ENCODE results near the gene XPO4.
A peak's percentile ranks its signal among the peaks of the same experiment; 100 is the strongest.
"Not testable (repeated sequence)": the region's sequence is repeated elsewhere in the genome, so short reads cannot be mapped to it uniquely, and the experiment has no call there.

Gene XPO4

DNA sequence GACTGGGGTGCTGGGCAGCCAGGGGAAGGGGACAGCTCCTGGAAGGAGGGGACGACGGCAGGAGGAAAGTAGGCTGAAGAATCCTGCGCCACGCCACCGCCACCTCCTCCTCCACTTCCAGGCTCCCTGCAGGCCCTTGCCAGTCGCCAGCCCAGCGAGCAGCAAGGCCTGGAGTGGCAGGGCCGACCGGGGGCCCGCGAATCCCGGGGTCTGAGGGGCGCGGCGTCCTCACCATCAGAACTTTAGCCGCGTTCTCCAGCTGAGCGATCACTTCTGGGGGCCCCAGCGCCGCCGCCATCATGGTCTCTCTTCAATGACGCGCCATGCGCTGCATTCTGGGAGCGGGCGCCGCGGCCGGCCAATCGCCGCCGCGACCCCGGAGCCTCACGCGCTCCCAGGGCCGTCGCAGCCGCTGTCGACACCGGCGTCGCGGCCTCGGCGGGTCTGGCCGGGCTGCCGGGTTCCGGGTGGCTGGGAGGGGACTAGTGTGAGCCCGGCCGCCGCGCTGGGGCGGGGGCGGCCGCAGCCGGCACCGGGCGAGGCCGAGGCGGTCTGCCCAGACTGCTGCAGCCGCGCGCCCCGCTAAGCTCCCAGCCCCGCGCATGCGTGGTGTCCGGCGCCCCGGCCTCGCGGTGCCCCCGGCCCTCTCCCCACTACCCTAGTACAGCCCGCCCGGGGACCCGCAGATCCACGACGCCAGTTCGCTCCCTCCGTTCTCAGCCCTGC lies at the start of gene XPO4:
TSS of gene XPO4 (minus strand) at position 309 of the 726 bp plus-strand sequence. CDS start at position 301, 8 bp downstream.
- peak; percentile 74 for DNase-seq (ENCODE audit: low read depth)

DNA sequence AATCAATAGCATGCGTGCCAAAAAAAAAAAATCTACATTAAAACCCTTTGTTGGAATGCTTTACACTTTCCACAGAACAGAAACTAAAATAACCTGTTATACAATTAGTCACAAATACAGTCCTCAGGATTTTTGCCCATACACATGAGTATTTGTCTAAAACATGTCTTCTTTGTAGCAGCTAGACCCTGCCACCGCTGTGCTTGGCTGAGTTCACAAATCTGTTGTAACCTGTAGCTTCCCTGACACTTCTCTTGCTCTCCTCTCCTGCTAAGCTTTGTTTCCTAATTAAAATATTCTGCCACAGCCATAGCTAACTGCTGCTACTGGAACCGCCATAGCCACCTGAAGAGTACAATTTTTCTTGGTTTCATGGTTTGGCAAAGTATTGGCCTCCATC lies 45.5 kb upstream of the XPO4 start:
- DNase-seq (ENCODE audit: low read depth): not testable (repeated sequence)

DNA sequence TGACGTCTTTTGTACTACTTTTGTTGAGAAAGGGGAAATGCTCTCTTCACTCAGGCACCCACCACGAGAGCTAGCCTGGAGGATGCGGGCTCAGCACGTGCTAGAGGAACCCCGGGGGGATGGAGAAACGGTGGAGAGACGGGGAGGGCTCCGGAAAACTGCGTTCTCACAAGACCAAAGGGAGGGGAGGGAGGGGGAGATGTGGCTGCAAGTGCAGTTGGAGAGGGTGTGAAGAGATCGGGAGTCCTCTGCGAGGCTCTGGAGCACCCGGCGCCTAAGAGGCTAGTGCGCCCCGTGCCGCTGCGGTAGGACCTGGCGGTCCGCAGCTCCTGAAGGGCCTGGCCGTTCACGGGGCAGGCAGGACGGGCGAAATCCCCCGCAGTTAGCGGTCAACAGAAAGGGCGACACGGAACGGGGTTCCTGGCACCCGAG lies 43.4 kb upstream of the XPO4 start:
- no peak for DNase-seq (ENCODE audit: low read depth)

DNA sequence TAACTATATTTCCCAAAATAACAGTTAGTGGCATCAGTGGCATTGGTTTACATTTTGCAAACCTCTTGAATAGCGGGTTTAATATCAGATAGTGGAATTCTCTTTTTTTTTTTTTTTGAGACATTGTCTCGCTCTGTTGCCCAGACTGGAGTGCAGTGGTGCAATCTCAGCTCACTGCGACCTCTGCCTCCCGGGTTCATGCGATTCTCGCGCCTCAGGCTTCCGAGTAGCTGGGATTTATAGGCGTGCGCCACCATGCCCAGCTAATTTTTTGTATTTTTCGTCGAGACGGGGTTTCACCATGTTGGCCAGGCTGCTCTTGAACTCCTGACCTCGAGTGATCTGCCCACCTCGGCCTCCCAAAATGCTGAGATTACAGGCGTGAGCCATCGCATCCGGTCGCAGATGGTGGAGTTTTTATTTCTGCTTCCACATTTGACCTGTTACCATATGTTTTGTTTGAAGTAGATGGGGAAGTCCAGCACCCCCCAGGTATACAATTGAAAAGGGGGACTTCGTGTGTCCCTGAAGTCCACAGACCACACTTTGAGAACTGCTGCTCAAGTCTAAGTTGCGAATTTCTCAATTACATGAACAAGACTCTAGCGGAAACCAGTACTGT lies 40.5 kb upstream of the XPO4 start:
- no peak for DNase-seq (ENCODE audit: low read depth)

DNA sequence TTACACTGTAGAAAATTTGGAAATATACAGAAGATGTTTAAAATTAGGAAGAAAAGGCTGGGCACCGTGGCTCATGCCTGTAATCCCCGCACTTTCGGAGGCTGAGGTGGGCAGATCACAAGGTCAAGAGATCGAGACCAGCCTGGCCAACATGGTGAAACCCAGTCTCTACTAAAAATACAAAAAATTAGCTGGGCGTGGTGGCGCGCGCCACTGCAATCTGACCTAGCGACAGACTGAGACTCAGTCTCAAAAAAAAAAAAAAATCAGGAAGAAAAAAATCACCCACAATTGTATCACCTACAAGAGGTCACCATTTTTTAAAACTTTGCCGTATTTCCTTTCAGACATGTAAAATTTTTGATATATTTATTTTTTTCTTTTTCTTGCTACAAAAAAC lies 38.0 kb upstream of the XPO4 start:
- not testable (repeated sequence) for DNase-seq (ENCODE audit: low read depth)

DNA sequence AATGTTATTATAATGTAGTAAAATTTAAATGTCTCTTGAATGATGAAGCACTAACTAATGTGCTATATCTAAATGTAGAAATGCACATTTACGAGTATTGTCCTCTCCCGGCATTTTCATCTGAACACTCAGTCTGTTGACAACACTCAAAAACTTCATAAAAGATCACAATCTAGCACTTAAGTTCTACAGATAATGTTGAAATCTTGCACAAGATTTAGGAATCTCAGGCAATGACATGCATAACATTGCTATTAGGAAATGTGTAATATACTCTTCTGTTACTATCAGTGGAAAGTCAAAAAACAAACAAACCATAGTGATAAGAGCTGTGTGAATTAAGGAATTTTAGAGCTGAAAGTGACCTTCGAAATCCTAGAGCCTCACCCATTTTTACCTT lies 37.5 kb upstream of the XPO4 start:
- no peak for DNase-seq (ENCODE audit: low read depth)

DNA sequence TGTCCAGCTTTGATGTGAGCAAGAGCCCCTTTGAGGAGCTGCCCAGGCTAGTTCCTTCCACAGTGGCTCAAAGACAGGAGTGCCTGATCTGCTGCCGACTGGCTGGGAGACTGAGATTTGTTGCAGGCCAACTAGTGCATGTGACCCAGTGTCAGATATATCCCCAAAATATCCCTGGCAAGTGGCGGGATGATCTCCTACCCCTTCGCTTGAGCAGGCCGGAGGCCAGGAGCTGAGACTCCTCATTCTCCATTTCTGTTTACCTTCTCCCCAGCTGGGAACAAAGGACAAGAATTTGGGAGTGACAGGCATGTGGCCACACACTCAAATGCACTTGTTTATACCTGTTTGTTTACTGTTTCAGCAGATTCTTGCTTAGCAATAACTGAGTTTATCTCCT lies 37.1 kb upstream of the XPO4 start:
- DNase-seq (ENCODE audit: low read depth): no peak

DNA sequence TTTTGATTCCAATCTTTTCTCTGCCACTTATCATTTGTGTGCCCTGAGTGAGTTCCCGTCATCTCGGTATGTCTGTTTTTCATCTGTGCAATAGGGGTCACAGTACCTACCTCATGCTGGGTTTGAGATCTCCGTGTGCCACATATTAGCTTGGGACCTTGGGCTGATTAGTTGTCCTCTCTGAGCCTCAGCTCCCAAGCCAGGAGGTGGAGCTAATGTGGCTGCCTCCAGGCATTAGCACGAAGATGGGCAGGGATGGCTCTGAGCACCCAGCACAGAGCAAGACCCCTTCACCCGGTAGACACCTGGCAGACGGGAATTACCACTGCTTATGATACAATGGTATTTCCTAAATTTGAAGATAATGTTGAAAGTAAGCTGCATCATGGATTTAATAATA lies 35.8 kb upstream of the XPO4 start:
- DNase-seq (ENCODE audit: low read depth): no peak

DNA sequence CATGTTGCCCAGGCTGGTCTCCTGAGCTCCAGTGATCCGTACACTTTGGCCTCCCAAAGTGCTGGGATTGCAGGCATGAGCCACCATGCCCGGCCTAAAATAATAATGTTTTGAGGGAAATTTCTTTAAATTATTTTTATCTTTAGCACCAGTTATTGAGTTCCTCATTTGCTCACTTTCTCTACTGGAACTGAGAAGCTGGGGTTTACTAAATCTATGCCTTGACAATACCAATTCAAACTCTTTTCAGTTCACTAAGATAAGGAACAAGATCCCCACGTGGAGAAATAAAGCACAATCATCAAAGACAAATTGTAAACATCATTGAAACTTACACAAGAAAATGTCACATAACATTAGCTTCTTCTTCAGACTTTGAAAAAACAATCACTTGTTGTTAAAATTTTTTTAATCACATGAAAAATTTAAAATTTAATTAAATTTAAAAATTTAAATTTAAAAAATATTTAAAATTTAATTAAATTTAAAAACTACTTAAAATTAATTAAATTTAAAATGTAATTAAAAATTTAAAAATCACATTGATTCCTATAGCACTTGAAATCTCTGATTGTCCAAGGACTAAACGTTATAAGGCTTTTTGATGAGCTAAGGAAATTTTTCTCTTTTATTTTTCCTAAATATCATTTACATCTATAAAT lies 25.2 kb upstream of the XPO4 start:
- no peak for DNase-seq (ENCODE audit: low read depth)

DNA sequence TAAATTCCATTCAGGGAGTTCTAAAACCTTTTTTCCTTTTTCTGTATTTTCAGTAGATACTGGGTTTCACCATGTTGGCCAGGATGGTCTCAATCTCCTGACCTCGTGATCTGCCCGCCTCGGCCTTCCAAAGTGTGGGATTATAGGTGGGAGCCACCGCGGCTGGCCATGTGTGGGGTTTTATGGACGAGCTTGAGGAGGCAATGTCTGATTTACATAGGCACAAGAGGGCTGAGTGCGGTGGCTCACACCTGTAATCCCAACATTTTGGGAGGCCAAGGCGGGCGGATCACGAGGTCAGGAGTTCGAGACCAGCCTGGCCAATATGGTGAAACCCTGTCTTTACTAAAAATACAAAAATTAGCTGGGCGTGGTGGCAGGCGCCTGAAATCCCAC lies 22.8 kb upstream of the XPO4 start:
- DNase-seq (ENCODE audit: low read depth): not testable (repeated sequence)

DNA sequence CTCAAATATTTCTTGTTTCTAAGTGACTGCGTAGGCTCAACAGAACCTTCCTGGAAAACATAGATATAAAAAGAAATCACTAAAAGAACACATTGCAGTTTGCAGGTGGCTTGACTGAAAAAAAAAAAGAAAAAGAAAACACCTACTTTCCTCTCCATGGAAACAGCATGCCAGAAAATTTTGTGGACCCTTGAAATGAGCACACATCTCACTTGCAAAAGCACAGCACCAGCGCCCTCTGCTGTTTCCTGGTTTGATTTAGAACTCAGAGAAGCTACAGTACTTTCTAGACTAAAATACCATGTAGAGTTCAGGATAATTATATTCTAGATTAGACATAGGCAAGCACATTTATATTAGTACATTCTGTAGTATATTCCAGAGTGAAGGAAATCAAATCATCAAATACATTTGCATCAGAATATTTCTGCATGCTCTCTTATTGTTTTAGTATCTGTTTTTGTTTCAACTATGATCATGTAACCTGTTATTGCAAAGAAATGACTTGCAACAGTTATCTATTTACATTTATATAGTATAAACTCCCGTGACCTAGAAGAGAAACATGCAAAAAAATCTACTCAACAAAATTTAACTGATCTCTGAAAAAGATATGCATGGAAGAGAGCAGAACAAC lies 22.3 kb upstream of the XPO4 start:
- DNase-seq (ENCODE audit: low read depth): peak; percentile 63

DNA sequence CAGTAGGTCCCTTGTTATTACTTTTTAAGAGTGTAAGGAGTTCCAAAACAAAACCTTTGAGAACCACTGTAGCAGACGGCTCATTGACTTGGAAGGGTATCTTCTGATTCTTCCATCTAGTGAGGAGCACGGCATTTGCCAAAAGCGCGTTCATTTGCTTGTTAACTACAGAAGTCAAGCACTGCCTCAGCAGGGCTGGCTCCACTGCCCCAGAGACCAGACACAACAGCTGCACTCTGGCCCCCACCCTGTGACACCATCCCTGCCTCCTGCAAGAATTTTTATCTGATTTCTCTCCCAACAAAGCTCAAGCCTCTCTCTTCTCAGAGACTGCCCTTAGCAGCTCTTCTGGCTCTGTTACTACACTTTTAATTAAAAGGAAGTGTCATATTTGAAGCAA lies 20.7 kb upstream of the XPO4 start:
- no peak for DNase-seq (ENCODE audit: low read depth)

DNA sequence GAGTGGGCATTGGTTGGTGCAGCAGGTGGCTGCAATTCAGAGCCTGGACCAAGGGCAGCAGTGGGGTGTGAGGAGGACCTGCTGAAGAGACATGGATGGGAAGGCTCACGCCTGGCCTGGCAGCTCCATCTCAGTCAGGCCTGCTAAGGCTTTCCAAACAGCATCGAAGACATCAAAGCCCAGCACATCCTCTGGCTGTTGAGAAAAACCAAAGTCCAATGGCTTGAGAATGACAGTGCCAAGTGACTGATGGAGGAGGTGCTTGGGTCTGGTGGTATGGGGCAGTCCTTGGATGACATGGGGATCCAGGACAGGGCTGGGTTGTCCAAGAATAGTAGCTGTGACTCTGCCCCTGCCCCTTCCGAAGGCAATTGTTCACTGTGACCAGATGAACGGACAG lies 19.0 kb upstream of the XPO4 start:
- DNase-seq (ENCODE audit: low read depth): no peak

DNA sequence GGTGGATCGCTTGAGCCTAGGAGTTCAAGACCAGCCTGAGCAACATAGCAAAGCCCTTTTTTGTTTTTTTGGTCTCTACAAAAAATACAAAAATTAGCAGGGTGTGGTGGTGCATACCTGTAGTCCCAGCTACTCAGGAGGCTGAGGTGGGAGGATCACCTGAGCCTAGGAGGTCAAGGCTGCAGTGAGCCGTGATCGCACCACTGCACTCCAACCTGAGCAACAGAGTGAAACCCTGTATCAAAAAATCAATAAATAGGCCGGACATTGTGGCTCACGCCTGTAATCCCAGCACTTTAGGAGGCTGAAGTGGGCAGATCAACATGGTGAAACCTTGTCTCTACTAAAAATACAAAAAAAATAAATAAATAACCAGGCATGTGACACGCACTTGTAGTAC lies 13.1 kb upstream of the XPO4 start:
- DNase-seq (ENCODE audit: low read depth): not testable (repeated sequence)

DNA sequence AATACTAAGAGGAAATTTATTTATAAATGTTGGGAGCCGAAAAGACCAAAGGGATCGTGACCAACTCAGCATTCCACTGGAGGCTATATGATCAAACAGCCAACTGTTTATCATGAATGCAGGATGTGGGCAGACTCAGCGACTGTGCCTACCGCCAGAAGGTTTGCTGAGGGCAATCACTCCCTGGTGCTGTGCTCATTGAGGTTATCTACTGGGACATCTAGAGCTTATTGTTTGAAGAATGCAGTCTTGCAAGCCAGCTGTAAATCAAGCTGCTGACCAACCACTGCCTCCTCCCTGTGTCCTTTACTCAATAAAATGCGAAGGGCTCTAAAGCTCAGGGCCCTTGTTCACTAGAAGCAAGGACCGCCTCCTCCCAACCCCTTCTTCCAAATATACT lies 8.5 kb upstream of the XPO4 start:
- DNase-seq (ENCODE audit: low read depth): no peak

DNA sequence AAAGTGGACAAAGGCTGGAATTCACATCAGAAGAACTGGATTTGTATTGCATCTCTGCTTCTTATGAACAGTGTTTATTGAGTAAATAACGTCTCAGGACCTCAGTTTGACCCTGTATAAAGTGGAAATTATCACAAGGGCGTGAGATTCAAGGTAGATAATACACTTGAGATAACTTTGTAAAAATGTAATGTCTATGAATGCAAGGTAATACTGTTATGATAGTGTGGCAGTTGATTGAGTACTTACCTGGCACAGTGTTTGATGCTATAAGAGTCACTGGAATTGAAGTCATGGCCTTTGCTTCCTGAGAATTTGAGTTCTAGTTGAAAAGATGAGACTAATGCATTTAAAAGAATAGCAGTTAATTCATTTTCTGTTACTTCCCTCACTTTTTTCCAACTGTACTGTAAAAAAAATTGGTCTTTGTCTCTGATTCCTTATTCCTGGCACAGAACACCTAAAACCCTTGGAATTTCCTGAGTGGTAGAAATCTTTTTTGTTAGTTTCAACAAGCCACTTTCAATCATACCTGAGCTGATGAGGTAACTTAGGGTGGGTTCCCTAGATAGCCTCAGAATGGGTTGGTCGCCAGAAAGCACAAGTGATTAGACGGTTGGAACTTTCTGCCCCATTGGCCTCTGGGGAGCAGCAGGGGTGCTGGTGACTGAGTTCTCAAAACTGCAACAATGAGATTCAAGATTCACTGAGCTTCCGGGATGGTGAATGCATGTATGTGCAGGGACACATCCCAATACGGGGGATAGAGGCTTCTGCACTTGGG lies 6.4 kb upstream of the XPO4 start:
- no peak for DNase-seq (ENCODE audit: low read depth)

DNA sequence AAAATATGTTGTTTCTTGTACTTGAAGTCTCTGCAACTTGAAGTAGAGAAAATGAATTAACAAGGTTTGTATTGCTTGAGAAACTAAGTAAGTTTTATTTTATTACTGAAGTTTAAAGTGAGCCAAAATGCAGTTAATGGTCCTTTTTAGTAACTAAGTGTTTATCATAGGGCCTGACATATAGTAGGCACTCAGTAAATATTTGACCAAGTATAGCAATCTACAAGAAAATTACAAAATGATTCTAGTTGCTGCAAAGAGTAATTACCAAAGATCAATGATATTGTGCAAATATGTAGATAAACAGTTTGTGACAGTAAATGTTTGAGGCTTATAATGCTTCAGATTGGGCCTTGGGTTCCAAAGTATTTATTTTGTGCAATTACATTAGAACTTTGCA lies 2.4 kb upstream of the XPO4 start:
- DNase-seq (ENCODE audit: low read depth): no peak

DNA sequence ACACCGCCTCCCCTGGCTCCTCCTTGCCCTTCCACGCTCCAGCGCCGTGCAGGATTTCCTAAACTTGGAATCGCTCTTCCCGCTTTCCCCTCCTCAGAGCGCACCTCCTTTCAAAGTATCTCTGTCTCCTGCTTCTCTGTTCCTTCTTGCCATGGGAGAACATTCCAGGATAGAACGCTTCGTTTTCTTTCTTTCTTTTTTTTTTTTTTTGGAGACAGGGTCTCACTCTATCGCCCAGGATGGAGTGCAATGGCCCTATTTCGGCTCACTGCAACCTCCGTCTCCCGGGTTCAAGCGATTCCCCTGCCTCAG lies 574 bp upstream of the XPO4 start:
- DNase-seq (ENCODE audit: low read depth): no peak

DNA sequence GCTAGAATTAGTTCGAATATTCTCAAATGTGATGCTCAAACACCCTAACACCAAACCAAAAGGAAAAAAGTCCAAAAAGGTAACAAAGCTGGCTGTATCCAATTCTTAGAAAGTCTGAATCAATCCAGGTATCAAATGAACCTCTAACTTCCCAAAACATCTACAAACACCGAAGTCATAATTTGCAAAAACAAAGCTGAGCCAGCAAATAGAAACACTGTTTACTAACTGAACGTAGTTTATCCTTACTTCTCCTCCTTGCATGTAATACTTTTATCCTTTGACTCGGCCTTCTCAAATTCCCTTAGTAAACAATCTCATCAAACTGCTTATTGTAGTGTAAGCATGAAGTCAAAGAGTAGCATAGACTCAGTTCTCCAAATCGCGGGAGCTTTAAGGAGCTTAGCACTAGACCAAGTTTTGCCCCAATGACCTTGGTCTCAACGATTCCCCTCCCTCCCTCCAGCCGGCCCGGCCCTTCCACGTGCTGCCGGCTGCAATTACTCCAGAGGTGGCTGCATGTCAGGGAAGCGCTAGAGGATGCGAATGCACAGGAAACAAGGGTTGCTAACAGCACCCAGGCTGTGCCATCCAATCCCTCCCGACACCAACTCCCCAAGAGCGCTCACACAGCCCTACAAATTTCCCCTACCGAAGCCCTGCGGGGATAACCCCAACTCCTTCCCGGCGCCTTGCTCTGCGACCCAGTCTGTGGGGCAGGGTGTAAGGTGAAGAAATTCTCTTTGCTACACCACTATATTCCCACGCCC lies 693 bp downstream of the XPO4 start:
- DNase-seq (ENCODE audit: low read depth): peak; percentile 15

DNA sequence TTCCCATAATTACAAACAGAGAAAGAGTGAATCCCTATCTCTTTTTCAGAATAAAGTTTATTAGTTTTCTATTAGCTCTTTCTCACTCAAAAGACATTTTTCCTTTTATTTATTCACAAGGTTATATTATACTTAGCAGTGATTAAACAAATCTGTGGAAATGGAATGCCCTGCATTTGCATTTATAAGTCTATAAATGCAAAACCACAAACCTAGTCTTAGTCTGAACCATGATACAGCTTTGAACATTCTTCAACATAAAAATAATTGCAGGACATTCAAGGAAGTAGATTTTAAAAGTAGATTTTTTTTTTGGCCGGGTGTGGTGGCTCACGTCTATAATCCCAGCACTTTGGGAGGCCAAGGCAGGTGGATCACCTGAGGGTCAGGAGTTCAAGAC lies 8.3 kb downstream of the XPO4 start:
- no peak for DNase-seq (ENCODE audit: low read depth)

DNA sequence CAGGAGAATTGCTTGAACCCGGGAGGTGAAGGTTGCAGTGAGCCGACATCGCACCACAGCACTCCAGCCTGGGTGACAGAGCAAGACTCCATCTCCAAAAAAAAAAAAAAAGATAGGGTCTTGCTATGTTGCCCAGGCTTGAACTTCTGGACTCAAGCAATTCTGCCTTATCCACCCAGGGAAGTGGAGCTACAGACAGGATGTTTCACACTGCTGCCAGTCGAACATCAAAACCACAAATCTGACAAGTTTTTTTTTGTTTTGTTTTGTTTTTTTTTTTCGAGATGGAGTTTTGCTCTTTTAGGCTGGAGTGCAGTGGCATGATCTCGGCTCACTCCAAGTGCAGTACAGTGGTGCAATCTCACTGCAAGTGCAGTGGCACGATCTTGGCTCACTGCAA lies 10.8 kb downstream of the XPO4 start:
- no peak for DNase-seq (ENCODE audit: low read depth)

DNA sequence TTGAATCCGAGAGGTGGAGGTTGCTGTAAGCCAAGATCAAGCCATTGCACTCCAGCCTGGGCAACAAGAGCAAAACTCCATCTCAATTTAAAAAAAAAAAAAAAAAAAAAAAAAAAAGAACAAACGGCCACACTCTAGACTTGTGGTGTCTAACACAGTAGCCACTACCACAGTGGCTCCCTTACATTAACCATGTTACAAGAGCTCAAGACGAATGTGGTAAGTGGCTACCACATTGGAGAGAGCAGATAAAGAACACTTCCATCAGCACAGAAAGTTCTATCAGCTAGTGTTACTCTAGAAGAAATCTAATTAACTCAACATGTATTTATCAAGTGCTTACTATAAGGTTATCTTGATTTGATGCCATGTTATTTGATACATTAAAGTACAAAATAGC lies 11.5 kb downstream of the XPO4 start:
- no peak for DNase-seq (ENCODE audit: low read depth)

All from stimulated activated CD8-positive, alpha-beta memory T cell treated with anti-CD3 and anti-CD28 coated beads, Interleukin-4, amount 100 ng/mL, for 24 hours (primary cell).